GM12891 (cell line): Measurements from ENCODE around the gene SOHLH1.

Experiments
- DNase-seq: peaks from one replicate; pipeline ENCODE4 v3.0.0; 2011; ENCODE audit warnings: low spot score; ENCODE audit not compliant: insufficient read length
- FAIRE-seq: peaks from 2 replicates; lab custom pipeline; 2011; peaks lifted over from hg19 to GRCh38; lab: Jason Lieb, UNC
- PAX5 ChIP-seq: IDR thresholded peaks from 2 replicates; pipeline ENCODE4 v1.6.1; 2011; ENCODE audit warnings: low read length, moderate library complexity, mild to moderate bottlenecking; ENCODE audit not compliant: insufficient read depth, severe bottlenecking
- POLR2A ChIP-seq: IDR thresholded peaks from 2 replicates; pipeline ENCODE4 v1.6.1; 2011; ENCODE audit warnings: low read depth, low read length, control low read depth
- POLR2AphosphoS5 ChIP-seq: IDR thresholded peaks from 2 replicates; pipeline ENCODE4 v1.6.1; 2011; ENCODE audit warnings: low read depth, low read length, control low read depth
- POU2F2 ChIP-seq: IDR thresholded peaks from 2 replicates; pipeline ENCODE4 v1.6.1; 2011; ENCODE audit warnings: low read depth, mild to moderate bottlenecking, control low read depth, low read length, moderate library complexity
- SPI1 ChIP-seq: IDR thresholded peaks from 2 replicates; pipeline ENCODE4 v1.6.1; 2011; ENCODE audit warnings: low read depth, low read length, control low read depth
- TAF1 ChIP-seq: IDR thresholded peaks from 2 replicates; pipeline ENCODE4 v1.6.1; 2011; ENCODE audit warnings: low read depth, low read length, control low read depth

SOHLH1 gene

DNA sequence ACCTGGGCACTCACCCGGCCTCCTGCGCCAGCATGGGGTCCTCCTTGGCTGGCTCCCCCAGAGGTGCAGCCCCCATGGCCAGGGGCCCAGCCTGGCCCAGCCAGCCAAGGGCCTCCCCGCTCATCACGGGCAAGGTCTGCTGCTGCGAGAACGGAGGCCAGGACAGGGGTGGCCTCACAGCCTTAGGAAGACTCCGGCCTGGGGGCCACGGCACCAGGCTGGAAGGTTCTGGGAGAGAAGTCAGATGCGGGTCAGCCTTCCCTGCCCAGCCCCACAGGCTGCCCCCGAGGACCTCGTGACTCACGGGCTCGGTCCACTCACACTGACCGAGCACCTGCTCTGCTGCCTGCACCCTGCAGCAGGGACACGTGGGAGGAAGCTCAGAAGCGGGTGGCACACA lies 4.2 kb downstream of the SOHLH1 start:
- DNase-seq (no peak), FAIRE-seq (no peak)
- TF ChIP-seq POU2F2 (no peak), SPI1 (no peak), PAX5 (no peak), POLR2AphosphoS5 (no peak), POLR2A (no peak), TAF1 (no peak)

DNA sequence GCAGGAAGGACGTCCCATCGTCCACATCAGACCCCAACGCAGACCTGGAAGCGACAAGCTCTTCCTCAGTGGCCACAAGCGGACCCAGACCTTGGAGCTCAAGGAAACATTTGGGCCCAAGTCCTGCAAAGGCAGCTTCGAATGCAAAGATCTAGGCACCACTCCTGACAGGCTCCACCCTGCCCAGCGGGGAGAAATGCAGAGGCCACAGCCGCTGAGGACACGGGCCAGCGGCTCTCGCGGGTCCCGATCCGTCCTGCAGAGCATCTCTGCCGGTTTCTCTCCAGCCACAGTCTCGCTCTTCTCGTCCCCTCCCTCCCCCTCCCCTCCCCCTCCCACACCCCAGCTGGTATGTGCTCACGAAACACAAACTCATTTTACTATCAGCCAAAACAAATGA lies 4.9 kb downstream of the SOHLH1 start:
- DNase-seq (no peak), FAIRE-seq (no peak)
- TF ChIP-seq TAF1 (no peak), POLR2AphosphoS5 (no peak), PAX5 (no peak), SPI1 (no peak)

DNA sequence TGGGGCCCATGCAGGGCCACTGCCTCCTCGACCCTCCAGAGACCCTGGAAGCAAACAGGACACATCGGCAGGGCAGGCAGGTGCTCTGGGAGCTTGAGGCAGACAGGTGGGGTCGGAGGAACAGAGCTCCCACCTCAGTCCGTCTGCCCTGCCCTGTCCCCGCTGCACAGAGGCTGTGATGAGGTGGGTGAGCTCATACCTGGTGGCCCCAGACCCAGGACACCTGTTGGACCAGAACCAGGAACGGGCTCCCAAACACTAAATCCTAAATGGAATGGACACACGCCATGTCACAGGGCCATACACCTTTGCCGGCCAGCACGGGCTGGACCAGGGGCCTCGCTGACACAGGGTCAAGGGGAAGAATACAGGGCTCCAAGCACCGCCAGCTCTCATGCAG lies 5.5 kb downstream of the SOHLH1 start:
- DNase-seq (no peak), FAIRE-seq (no peak)
- TF ChIP-seq TAF1 (no peak), SPI1 (no peak), POU2F2 (no peak), PAX5 (no peak), POLR2A (no peak), POLR2AphosphoS5 (no peak)

DNA sequence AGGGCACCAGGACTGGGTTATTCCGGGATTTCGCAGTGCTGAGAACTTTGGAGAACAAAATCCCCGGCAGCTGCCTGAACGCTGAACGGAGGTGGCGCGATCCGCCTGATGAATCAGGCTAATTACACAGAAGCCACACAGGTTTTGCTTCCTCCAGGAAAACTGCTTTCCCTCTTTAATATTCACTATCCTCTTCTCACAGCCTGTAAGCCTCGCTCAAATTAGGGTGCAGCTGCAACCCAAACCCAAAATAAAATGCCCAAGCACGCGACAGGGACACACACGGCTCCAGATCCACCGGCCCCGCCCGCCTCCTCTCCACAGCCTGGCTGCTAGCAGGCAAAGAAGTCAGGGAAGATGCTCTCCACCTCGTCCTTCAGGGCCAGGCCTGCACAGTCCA lies 6.0 kb downstream of the SOHLH1 start:
- DNase-seq, result no peak
- TF ChIP-seq TAF1, result no peak
- TF ChIP-seq POU2F2, result no peak
- TF ChIP-seq SPI1, result no peak
- no peak for TF ChIP-seq POLR2A
- no peak for TF ChIP-seq PAX5
- no peak for TF ChIP-seq POLR2AphosphoS5
- no peak for FAIRE-seq

DNA sequence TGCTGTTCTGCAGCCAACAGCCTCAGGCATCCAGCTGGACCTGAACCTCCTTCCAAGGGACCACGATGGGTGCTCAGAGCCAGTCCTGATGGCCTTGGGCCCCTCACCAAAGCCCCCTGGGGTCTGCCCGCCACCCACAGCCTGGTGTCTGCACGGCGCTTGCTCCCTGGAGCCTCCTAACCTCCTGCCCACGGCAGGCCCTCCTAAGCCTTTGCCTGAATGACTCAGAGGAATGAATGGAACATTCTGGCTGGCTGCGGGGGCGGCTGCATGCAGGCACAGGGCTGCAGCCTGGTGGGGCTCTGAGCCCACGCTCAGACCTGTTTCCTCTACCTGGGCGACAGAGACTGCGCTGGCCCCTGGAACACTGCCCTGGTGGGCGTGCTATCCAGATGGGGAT lies 6.9 kb downstream of the SOHLH1 start:
- TF ChIP-seq SPI1, result no peak
- TF ChIP-seq POLR2AphosphoS5, result no peak
- no peak for TF ChIP-seq POU2F2
- TF ChIP-seq POLR2A, result no peak
- DNase-seq, result no peak
- FAIRE-seq, result no peak

DNA sequence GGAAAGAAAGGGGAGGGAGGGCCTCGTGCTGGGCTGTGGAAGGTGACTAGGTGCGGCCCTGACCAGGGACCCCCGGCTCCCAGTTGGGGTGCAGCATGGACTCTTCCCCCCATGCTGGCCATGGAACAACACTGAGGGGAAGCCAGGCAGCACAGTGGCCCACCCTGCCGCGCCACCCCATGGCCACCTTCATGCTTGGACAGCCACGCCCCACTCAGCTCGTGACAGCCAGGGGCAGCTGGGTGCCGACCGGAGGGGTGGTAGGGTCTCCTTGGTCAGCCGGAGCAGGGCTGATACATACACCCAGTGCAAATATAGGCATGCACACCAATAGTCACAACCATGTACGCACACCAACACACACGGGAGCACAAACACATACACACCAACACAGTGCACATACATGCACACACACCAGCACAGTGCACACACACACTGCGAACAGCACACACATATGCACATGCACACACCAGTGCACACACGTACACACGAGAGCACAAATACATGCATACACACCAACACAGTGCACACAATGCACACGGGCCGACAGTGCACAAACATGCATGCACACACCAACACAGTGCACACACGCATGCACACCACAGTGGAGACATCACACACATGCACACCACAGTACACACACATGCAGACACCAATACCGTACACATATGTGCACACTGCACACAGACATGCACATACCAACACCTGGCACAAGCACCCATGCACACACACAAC lies 8.3 kb downstream of the SOHLH1 start:
- DNase-seq, result no peak
- FAIRE-seq, result peak; percentile 23
- no peak for TF ChIP-seq POLR2A
- TF ChIP-seq POU2F2, result no peak
- no peak for TF ChIP-seq POLR2AphosphoS5
- TF ChIP-seq PAX5, result no peak
- TF ChIP-seq SPI1, result no peak
- TF ChIP-seq TAF1, result no peak

DNA sequence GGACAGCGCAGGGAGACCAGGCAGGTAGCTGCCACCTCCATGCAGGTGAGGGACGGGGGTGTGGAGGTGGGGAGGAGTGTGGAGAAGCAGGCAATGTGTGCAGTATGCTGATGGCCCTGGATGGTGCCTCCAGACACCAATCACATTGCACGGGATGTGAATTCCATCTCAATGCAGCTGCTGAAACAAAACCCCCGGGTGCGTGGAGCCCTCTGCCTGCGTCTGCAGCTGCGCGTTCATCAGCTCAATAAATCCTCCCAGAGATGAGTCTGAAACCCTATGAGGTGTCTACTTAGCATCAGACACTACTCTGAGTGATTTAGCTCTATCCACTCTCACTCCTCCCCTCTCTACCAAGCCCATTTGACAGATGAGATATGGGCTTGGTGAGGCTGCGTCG lies 10.3 kb downstream of the SOHLH1 start:
- DNase-seq (no peak), FAIRE-seq (no peak)
- TF ChIP-seq TAF1, result no peak
- TF ChIP-seq PAX5, result no peak
- TF ChIP-seq SPI1, result no peak
- no peak for TF ChIP-seq POLR2A
- TF ChIP-seq POLR2AphosphoS5, result no peak
- no peak for TF ChIP-seq POU2F2

DNA sequence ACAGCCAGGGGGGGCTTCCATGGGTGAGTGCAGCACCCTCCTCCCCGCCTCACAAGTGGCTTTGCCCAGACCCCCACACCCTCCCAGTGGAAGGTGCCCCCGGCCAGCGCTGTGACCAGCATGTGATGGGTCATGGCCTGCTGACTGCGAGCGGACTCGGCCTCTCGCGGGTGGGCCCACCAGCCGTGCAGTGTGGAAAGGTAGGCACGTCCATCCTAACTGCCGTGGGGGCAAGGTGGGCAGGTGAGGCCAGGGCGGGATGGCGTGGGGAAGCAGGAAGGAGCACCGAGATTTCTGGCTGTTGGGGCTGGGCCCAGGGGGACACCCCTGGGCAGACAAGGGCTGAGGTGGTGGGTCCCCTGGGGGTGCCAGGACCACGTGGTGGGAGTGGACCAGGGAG lies 12.1 kb downstream of the SOHLH1 start:
- DNase-seq (no peak), FAIRE-seq (no peak)
- no peak for TF ChIP-seq TAF1
- TF ChIP-seq POU2F2, result no peak
- no peak for TF ChIP-seq SPI1
- no peak for TF ChIP-seq PAX5
- TF ChIP-seq POLR2A, result no peak
- no peak for TF ChIP-seq POLR2AphosphoS5

DNA sequence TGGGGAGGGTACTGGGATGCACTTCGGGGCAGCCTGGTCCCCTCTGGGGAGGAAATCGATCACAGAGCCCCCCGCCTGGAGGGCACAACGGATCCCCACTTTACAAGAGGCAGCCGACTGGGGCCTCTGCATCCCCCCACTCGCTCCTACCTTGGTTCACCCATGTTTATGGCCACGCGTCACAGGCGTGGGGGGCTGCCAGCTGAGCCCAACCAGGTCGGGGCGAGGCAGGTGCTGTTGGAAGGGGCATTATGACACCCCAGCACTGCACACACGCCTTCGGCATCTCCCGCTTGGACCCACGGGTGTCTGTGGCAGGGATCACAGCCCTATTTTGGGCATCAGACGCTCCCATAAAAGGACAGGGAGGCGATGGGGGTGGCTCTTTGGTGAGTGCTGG lies 14.6 kb downstream of the SOHLH1 start:
- FAIRE-seq (no peak), DNase-seq (no peak)
- no peak for TF ChIP-seq PAX5
- TF ChIP-seq TAF1, result no peak
- TF ChIP-seq SPI1, result no peak
- TF ChIP-seq POU2F2, result no peak
